Transverse colon (tissue), 4 donors: ENCODE results near the gene COL23A1.

Experiments
- CTCF ChIP-seq, 5 experiments: fragments of 200-600 bp in 3 of 5; fragments of 450-650 bp in 2 of 5; sonication (generic) in 3 of 5; IDR thresholded peaks; 1 replicate in 2 of 5; 2 replicates in 3 of 5; pipeline ENCODE4 v1.5.1; 2016 to 2017; ENCODE audit warnings: antibody characterized with exemption in 5 of 5, inconsistent platforms in 3 of 5, mild to moderate bottlenecking in 2 of 5, moderate library complexity in 1 of 5
- POLR2A ChIP-seq: fragments of 450-650 bp; IDR thresholded peaks from one replicate; pipeline ENCODE4 v1.6.1; 2016; ENCODE audit warnings: antibody characterized with exemption, mild to moderate bottlenecking, moderate library complexity
- POLR2AphosphoS5 ChIP-seq, 3 donors: sonication (generic); formaldehyde crosslinking; IDR thresholded peaks; one replicate each; pipeline ENCODE4 v1.6.1; 2016; ENCODE audit warnings: antibody characterized with exemption in 3 of 3

- TF ChIP-seq CTCF (IDR thresholded peaks at IDR 0.05) (no peak), POLR2AphosphoS5 (IDR thresholded peaks at IDR 0.05) (no peak), POLR2A (no peak)
Observed at GRCh38 chr5:178630475-178630930, 40.3 kb upstream of the COL23A1 start.
